K562 (cell line): ENCODE measurements around the gene ZFYVE28. TPM values are rescaled to one million over a fixed set of nuclear protein-coding genes. Genes with fewer than 3 reads are reported as not detected.

Source experiments
- ARID3B ChIP-seq: fragments of 250-450 bp; sonication (Bioruptor Pico); IDR thresholded peaks from 2 replicates; pipeline ENCODE4 v1.4.0; 2020; ENCODE audit warnings: borderline replicate concordance
- BDP1 ChIP-seq: IDR thresholded peaks from 3 replicates; pipeline ENCODE4 v1.6.1; 2011; ENCODE audit not compliant: insufficient read length, insufficient read depth
- CBX8 ChIP-seq: fragments of 200-600 bp; sonication (generic); IDR thresholded peaks from 2 replicates; pipeline ENCODE4 v1.6.1; 2012; ENCODE audit warnings: borderline replicate concordance, mixed run types, low read depth, mild to moderate bottlenecking, moderate library complexity, mixed read lengths, low read length, control low read depth, inconsistent platforms; ENCODE audit not compliant: poor library complexity, severe bottlenecking; ENCODE audit errors: extremely low read depth
- CHD2 ChIP-seq: IDR thresholded peaks from 2 replicates; pipeline ENCODE4 v1.6.1; 2011; ENCODE audit warnings: low read depth, low read length
- DDX20 ChIP-seq: fragments of 450-650 bp; IDR thresholded peaks from 2 replicates; pipeline ENCODE4 v1.6.1; 2016; ENCODE audit warnings: missing genetic modification characterization, low read depth, mild to moderate bottlenecking, missing compliant biosample characterization, moderate library complexity
- ELF1 ChIP-seq: fragments of 200-800 bp; sonication (Bioruptor generic); IDR thresholded peaks from 2 replicates; pipeline ENCODE4 v1.6.1; 2016; ENCODE audit warnings: missing genetic modification characterization, missing compliant biosample characterization
- ELF2 ChIP-seq: fragments of 250-450 bp; sonication (Bioruptor Pico); IDR thresholded peaks from 2 replicates; pipeline ENCODE4 v1.5.0; 2021; ENCODE audit warnings: mild to moderate bottlenecking
- GABPB1 ChIP-seq: sonication (generic); formaldehyde crosslinking; IDR thresholded peaks from 2 replicates; pipeline ENCODE4 v1.8.0; 2022; ENCODE audit warnings: mild to moderate bottlenecking, missing genetic modification reagents
- NFE2L1 ChIP-seq: fragments of 450-650 bp; IDR thresholded peaks from 2 replicates; pipeline ENCODE4 v1.6.1; 2016; ENCODE audit warnings: missing genetic modification characterization, low read depth, mild to moderate bottlenecking, missing compliant biosample characterization, moderate library complexity, borderline replicate concordance
- PHF21A ChIP-seq: fragments of 450-650 bp; IDR thresholded peaks from 2 replicates; pipeline ENCODE4 v1.6.1; 2017; ENCODE audit warnings: low read depth, borderline replicate concordance
- PHF8 ChIP-seq: fragments of 200-600 bp; sonication (generic); IDR thresholded peaks from 2 replicates; pipeline ENCODE4 v1.6.1; 2012; ENCODE audit warnings: mixed run types, mild to moderate bottlenecking, inconsistent platforms, low read length, moderate library complexity, borderline replicate concordance
- SMAD3 ChIP-seq: fragments of 450-650 bp; formaldehyde crosslinking; conservative IDR thresholded peaks from 2 replicates; pipeline ENCODE4 v1.4.0; 2020; ENCODE audit warnings: mild to moderate bottlenecking
- STAT6 ChIP-seq: sonication (generic); formaldehyde crosslinking; IDR thresholded peaks from 2 replicates; pipeline ENCODE4 v1.8.1; 2023; ENCODE audit warnings: mild to moderate bottlenecking, missing genetic modification reagents
- TAF7 ChIP-seq: fragments of 450-650 bp; IDR thresholded peaks from 2 replicates; pipeline ENCODE4 v1.6.1; 2016; ENCODE audit warnings: missing genetic modification characterization, missing compliant biosample characterization
- ZBTB1 ChIP-seq: sonication (generic); formaldehyde crosslinking; IDR thresholded peaks from 2 replicates; pipeline ENCODE4 v1.8.1; 2023; ENCODE audit warnings: missing genetic modification reagents, low read depth, mild to moderate bottlenecking, borderline replicate concordance
- ZFP36 ChIP-seq: fragments of 150-350 bp; IDR thresholded peaks from 2 replicates; pipeline ENCODE4 v1.6.1; 2018; ENCODE audit warnings: low read length, low read depth; ENCODE audit not compliant: partially characterized antibody
- ZNF347 ChIP-seq: fragments of 450-650 bp; formaldehyde crosslinking; IDR thresholded peaks from 2 replicates; pipeline ENCODE4 v1.4.0; 2020; ENCODE audit warnings: low read depth, mild to moderate bottlenecking, moderate library complexity
- ZNF354B ChIP-seq: fragments of 250-450 bp; sonication (Bioruptor Pico); IDR thresholded peaks from 2 replicates; pipeline ENCODE4 v1.4.0; 2020
- ZNF57 ChIP-seq: fragments of 450-650 bp; formaldehyde crosslinking; IDR thresholded peaks from 2 replicates; pipeline ENCODE4 v1.4.0; 2020; ENCODE audit warnings: mild to moderate bottlenecking, moderate library complexity
- ZZZ3 ChIP-seq: fragments of 450-650 bp; IDR thresholded peaks from 2 replicates; pipeline ENCODE4 v1.6.1; 2016; ENCODE audit warnings: antibody characterized with exemption, mild to moderate bottlenecking, moderate library complexity
- polyA plus RNA-seq, 8 experiments: library from polyadenylated mRNA; depleted of rRNA in 4 of 8; stranded (reverse) in 5 of 8; unstranded in 3 of 8; fragments of >200 nt; fragmentation: Nextera tagmentation in 2 of 8; fragmentation: Illumina TruSeq in 1 of 8; extraction: Ambion mirVana in 2 of 8; extraction: Trizol in 1 of 8; gene quantifications; 2 replicates each; pipeline versions ENCODE4 v1.2.1 to v1.2.3, GENCODE V29; 2011 to 2014; ENCODE audit warnings: inconsistent platforms in 1 of 8, missing spikeins in 1 of 8
- total RNA-seq, 7 experiments: library from RNA; depleted of rRNA in 6 of 7; stranded (reverse); fragments of >200 nt in 6 of 7; fragmentation: Illumina TruSeq in 2 of 7; extraction: Trizol in 2 of 7; gene quantifications; 2 replicates each; pipeline versions ENCODE4 v1.2.1 to v1.2.3, GENCODE V29; 2011 to 2021; ENCODE audit warnings: low replicate concordance in 1 of 7
- TF ChIP-seq, protein P1 (sequence below): fragments of 450-650 bp; IDR thresholded peaks from 2 replicates; pipeline ENCODE4 v1.6.1; 2016; ENCODE audit warnings: borderline replicate concordance

ZFYVE28 gene
- total and polyA plus RNA-seq, 9 of the 15 experiments (the other 6 are each of a cell fraction or from before 2014, with no cell fraction given): 1.3 to 24.8 (median 8.9) TPM

DNA sequence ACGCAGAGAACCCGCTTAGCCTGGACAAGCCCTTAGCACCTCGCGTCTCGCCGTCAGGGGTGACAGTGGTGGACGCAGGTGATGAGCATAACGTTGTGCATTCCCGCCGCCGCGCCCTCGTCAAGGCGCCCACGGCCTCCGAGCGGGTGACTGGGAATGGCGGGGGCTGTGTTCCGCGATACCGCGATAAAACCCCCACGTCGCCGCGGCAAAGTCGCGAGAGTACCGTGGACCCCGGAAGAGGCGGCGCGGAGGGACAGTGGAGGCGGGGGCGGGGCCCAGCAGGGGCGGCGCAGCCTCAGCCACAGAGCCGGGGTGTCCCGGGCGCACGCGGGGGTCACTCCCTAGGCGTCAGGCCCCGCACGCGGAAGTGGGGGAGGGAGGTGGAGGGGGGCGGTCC, 53.8 kb downstream of the ZFYVE28 start (continued):
- TF ChIP-seq DDX20 (tag) (no peak), CBX8 (no peak), BDP1 (no peak), STAT6 (peak; percentile 76; the same call in 1 of the 2 replicates), ZNF354B (CRISPR knock-in tag) (no peak), PHF8 (peak; percentile 46; the same call in 1 of the 2 replicates), PHF21A (no peak), ARID3B (CRISPR knock-in tag) (no peak), ZZZ3 (no peak), CHD2 (peak; percentile 93), ZNF57 (no peak), ELF2 (CRISPR knock-in tag) (peak; percentile 86), GABPB1 (CRISPR knock-in tag) (peak; percentile 56), TAF7 (no peak), ELF1 (tag) (peak; percentile 90), ZFP36 (no peak), ZBTB1 (CRISPR knock-in tag) (peak; percentile 45; the same call in 1 of the 2 replicates), NFE2L1 (tag) (no peak), SMAD3 (CRISPR knock-in tag) (no peak), ZNF347 (no peak)
- TF ChIP-seq, protein P1, sequence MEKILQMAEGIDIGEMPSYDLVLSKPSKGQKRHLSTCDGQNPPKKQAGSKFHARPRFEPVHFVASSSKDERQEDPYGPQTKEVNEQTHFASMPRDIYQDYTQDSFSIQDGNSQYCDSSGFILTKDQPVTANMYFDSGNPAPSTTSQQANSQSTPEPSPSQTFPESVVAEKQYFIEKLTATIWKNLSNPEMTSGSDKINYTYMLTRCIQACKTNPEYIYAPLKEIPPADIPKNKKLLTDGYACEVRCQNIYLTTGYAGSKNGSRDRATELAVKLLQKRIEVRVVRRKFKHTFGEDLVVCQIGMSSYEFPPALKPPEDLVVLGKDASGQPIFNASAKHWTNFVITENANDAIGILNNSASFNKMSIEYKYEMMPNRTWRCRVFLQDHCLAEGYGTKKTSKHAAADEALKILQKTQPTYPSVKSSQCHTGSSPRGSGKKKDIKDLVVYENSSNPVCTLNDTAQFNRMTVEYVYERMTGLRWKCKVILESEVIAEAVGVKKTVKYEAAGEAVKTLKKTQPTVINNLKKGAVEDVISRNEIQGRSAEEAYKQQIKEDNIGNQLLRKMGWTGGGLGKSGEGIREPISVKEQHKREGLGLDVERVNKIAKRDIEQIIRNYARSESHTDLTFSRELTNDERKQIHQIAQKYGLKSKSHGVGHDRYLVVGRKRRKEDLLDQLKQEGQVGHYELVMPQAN: no peak
